GM18867 (cell line): ENCODE measurements around the gene POLN.
"Not testable (repeated sequence)": the region's sequence is repeated elsewhere in the genome, so short reads cannot be mapped to it uniquely, and the experiment has no call there.

ENCODE experiments used
- ATAC-seq: cut with Tn5 transposase; IDR thresholded peaks from one replicate; pipeline ENCODE4 v1.9.1; 2021; ENCODE audit warnings: mild to moderate bottlenecking, moderate library complexity; ENCODE audit not compliant: unreplicated experiment

POLN gene

GRCh38 chr4:2222838-2223237 lies 19.1 kb downstream of the POLN start:
- no peak for ATAC-seq

- not testable (repeated sequence) for ATAC-seq
Observed at GRCh38 chr4:2221378-2221777, 20.5 kb downstream of the POLN start.

GRCh38 chr4:2220016-2220630 lies 21.8 kb downstream of the POLN start:
- peak; percentile 56 for ATAC-seq

DNA sequence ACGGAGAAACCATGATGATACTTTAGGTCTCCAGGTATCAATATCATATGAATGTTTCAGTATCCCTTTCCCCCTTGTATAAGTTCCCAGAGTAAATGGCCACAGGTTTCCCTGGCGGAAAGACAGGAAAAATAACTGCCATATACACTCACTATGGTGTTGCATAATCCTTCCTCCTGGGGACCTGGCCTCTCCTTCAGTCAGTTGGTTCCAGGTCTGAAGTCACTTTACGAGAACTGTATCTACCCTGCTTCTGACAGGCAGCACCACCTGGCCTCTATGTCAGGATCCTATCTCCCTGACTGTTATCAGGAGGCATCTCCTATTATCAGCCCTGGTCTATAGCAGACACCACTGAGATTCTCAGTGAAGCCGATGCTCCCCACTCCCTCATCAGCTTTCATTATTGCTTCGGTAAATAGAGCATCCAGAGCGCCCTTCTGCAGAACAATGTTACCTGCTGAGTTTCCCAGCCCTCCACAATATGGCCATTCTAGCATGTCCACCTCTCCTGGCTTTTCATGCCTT lies 22.6 kb downstream of the POLN start:
- ATAC-seq = no peak

GRCh38 chr4:2218436-2218835 lies 23.5 kb downstream of the POLN start:
- no peak for ATAC-seq

DNA sequence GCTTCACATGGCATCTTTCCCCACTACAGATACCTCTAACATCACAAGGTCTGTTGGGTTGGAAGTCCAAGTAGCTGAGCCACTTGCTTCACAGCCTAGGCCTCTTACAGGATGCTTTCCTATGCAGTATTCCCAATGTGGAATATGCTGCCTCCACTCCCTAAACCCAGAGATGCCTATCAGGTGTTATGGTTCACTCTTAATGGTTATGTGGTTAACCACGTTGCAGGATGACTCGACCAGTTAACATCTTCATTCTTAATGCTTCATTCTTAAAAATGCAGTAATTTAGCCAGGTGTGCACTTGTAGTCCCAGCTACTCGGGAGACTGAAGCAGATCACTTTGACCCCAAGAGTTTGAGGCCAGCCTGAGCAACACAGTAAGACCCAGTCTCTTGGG lies 24.2 kb downstream of the POLN start:
- ATAC-seq = no peak

DNA sequence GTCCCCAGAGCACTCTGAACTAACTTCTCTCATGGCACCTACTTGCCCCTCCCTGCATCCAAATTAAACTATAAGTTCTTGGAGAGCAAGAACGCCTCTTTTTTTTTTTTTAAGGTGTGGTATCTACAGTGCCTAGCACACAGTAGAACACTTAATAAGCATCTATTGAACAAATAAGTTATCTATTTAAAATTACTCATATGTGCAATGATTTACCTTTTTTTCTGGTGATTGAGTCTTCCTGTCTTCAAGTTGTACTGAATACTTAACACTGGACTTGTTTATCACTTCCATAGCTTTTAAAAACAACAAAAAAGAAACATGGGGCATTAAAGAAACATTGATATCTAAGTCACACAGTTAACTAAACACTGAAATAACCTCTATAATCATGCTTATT lies 29.1 kb downstream of the POLN start:
- ATAC-seq = no peak

DNA sequence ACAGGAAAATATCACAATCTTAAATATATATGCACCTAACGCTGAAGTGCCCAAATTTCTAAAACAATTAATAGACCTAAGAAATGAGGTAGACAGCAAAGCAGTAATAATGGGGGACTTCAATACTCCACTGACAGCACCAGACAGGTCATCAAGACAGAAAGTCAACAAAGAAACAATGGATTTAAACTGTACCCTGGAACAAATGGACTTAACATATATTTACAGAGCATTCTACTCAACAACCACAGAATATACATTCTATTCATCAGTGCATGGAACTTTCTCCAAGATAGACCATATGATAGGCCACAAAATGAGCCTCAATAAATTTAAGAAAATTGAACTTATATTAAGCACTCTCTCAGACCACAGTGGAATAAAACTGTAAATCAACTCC lies 39.1 kb downstream of the POLN start:
- ATAC-seq = not testable (repeated sequence)

DNA sequence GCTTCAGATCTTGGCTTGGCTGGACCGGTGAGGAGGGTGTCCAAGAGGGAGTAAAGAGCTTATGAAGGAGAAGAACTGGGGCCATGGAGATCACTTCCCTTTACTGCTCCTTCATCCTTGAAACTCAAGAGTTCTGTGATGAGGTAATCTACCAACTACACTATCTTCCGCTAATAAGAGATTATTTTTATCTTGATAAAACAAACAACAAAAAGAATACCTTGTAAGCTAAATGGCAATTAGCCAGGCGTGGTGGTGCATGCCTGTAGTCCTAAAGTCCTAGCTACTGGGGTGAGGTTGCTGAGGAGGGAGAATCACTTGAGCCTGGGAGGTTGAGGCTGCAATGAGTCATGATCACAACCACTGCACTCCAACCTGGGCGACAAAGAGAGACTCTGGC lies 47.4 kb downstream of the POLN start:
- no peak for ATAC-seq

- no peak for ATAC-seq
Observed at GRCh38 chr4:2193326-2193725, 48.6 kb downstream of the POLN start.

GRCh38 chr4:2186865-2187172 lies 55.1 kb downstream of the POLN start:
- ATAC-seq = no peak

GRCh38 chr4:2186133-2186864 lies 55.6 kb downstream of the POLN start:
- no peak for ATAC-seq

DNA sequence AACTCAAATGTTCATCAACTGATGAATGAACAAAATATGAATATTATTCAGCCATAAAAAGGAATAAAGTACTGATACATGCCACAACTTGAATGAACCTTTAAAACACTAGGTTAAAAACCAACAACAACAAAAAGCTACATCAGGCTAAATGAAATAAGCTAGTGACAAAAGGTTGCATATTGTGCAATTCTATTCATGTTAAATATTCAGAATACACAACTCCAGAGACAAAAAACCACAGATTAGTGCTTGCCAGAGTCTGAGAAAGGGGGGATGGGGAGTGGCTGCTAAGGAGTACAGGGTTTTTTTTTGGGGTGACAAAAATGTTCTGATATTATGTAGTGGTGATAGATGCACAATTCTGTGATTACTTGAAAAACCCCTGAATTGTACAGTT lies 58.5 kb downstream of the POLN start:
- ATAC-seq = no peak

DNA sequence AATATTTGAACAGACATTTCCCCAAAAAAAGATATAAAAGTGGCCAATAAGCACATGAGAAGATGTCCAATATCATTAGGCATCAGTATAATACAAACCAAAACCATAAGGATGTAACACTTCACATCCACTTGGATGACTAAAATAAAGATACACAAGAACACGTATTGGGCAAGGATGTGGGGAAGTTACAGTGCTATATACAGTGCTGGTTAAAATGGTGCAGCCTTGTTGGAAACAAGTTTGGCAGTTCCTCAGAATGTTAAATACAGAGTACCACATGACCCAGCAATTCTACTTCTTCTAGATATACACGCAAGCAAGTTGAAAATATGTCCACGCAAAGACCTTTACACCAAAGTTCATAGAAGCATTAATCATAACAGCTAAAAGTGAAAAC lies 58.9 kb downstream of the POLN start:
- ATAC-seq = no peak

GRCh38 chr4:2180410-2180809 lies 61.5 kb downstream of the POLN start:
- ATAC-seq = no peak

DNA sequence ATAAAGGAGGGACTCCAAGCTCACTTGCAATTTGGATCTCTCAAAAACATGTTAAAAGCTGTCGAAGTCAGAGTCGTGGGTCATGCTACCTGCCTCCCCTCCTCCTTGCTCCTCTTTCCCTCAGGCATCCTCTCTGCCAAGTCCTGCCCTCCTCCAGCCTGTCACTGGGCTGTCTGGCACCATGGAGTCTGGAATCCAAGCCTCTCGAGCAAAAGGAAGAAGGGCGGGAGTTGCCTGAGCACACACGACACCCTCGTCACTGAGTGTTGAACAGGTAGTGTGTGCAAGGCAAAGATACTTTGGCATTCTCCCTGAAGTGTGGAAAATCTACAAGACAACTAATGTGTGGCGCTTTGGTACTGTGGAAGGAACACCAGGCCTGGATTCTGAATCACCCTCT lies 62.2 kb downstream of the POLN start:
- ATAC-seq = no peak

DNA sequence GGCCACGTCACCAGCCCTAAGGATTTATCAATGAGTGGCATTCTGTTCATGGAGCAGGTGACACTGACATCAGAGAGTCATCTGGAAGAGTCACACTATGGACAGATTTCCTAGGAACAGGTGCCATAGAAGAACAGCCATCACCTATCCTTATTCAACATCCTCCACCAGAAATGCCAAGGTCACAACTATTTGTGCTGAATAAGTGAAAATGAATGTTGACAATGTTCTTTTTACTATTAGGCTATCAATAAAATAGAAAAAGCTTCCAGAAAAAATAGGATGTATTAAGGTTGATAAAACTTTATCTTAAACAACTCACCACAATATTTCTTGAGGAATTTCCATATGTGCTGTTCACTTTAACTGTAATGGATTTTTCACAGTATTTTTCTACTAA lies 62.9 kb downstream of the POLN start:
- no peak for ATAC-seq

DNA sequence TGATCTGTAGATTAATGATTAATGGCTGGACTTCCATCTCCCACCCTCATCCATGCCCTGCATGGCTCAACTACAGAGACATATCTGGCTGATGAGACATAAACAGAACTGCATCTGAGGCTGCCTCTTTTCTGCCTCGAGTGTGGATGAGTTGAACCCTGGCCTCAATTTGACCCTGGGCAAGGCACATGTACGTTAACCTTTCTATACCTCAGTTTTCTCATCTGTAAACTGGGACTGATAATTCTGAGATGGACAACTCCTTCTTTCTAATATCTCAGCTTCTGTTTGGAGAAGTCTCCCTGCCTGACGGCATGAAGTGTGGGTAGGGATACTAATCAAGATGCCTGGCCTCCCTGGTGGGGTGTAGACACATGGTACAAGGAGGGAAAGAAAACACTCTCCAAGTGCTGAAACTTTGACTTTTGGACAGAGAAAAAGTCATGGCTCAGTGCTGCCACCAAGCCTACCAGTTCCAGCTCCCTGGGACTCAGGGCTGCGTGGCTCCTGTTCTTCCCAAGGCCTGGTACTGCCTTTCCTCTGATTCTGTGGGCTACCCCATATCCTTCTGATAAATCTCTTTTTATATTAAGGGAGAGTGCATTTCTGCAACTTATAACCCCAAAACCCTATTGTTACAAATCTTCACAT lies 64.4 kb downstream of the POLN start:
- ATAC-seq = no peak

GRCh38 chr4:2175990-2176698 lies 65.8 kb downstream of the POLN start:
- ATAC-seq = no peak

GRCh38 chr4:2174061-2174460 lies 67.9 kb downstream of the POLN start:
- ATAC-seq = no peak

- ATAC-seq = no peak
Observed at GRCh38 chr4:2172627-2173231, 69.2 kb downstream of the POLN start.
